HG03103 (cell line): Measurements from ENCODE around the gene PIGM.

ENCODE experiments used
- ATAC-seq: cut with Tn5 transposase; IDR thresholded peaks from one replicate; pipeline ENCODE4 v1.9.1; 2021; ENCODE audit warnings: low read depth; ENCODE audit not compliant: unreplicated experiment

Gene PIGM

GRCh38 chr1:160022330-160023310 is 9.2 kb downstream of the PIGM start:
- no peak for ATAC-seq

DNA sequence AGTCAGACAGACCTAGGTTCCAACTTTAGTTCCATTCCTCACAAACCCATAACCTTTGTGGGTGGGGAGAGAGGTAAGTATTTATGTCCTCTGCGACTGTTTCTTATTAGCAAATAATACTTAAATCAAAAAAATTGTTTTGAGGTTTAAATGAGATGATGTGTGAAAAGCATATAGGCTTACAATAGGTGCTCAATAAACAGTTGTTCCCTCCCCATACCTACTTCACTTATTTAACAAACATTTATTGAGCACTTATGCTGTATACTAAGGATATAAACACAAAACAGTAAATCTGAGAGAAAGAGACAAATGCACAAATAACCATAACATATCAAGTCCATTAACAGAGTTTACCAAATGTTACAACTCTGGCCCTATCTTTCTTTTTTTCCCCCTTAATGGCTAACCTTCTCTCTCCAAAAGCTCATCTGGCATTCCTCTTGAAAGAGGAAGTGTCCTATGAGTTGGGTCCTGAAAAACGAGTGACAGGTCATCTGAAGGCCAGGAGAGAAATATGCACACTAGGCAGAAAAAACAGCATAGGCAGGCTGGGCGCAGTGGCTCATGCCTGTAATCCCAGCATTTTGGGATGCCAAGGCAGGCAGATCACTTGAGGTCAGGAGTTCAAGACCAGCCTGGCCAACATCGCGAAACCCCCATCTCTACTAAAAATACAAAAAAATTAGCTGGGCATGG is 10.3 kb downstream of the PIGM start:
- ATAC-seq = no peak

DNA sequence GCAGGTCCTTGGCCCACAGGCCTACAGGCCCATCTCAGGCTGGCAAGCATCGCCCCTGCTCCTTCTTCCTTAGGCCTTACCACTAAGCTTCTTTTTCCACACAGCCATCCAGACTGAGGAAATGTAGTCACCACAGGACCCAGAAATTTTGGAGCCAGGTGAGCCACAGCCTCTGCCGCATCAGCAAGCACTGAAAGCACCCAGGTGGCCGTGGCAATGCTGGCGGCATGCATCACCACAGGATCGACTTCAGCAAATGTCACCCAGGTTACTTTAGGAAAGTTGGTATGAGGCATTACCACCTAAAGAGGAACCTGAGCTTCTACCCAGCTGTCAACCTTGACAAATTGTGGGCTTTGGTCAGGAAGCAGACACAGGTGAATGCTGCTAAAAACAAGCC is 11.6 kb downstream of the PIGM start:
- ATAC-seq = no peak

GRCh38 chr1:160018900-160019299 is 12.9 kb downstream of the PIGM start:
- ATAC-seq = no peak

DNA sequence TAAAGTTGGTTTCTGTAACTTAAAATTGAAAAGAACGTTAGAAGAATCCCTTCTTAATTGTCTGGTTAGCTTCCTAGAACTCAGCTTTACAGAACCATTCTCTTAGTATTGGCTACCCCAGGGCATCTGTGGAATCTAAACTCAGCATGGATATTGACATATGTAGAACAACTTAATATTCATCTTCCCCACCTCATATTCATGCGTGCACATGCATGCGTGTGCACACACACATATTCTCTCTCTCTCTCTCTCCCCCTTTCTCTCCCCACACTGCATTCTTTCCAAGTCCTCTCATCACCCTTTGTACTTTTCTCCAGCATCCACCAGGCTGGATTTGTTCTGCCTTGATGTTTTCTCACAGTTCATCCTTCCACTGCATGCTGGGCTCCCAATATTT is 13.4 kb downstream of the PIGM start:
- ATAC-seq = no peak

GRCh38 chr1:160017592-160017991 is 14.2 kb downstream of the PIGM start:
- ATAC-seq = no peak

DNA sequence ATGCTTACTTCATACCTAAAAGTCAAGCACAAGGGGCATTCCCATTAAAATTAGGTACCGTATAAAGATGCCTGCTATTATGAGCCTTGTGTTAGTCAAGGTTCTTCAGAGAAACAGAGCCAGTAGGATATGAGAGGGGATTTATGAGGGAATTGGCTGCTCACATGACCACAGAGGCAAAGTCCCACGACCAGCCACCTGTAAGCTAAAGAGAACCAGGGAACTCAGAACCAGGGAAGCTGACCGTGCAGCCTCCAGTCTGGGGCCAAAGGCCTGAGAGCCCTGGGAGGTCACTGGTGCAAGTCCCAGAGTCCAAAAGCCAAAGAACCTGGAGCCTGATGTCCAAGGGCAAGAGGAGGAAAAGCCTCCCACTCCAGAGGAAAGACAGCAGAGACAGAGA is 20.0 kb downstream of the PIGM start:
- ATAC-seq = no peak

DNA sequence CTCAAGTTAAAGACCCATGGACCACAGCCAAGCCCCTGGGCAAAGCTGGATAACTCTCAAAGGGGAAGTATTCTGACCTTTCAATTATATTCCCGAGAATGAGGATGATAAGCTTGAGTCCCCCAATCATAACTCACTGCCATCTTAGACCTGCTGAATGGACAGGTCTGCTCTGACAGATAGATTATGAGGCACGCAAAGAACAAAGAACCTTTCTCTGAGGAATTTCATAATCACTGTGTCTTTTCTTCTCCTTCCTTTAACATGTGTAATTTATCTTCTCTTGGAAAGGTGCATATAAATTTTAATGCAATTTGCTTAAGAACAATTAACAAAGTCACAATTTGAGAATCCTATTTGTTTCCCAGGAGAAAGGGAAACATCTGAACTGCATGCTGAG is 22.0 kb downstream of the PIGM start:
- ATAC-seq = no peak

GRCh38 chr1:160009081-160009480 is 22.7 kb downstream of the PIGM start:
- ATAC-seq = no peak

DNA sequence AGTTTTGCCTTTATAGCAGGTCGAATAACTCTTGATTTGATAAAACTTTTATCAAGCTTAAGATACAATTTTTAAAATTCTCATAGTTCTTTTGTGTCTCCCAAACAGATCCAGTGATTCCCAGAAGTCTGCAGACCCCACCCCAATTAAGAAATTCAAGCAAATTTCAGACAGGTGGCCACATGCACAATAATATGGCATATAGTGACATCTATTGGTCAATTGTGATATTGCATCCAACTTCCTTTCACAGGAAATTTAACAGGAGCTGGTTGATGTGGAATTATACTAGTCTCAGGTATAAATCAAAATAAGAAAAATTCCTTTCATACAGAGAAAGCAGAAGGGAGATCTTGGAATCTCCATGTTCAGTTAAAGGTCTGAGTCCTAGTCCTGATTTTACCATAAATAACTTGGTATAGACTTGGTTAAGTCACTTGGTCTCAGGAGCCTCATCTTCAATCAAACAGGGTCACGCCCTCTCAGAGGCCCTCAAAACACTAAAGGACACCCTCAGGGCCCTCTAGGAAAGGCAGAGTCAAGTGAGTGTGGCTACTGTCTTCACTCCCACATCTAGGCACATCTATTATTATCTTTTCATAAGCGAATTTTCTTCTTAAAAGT is 24.1 kb downstream of the PIGM start:
- no peak for ATAC-seq

GRCh38 chr1:160006312-160006940 is 25.4 kb downstream of the PIGM start:
- peak; percentile 67 for ATAC-seq

DNA sequence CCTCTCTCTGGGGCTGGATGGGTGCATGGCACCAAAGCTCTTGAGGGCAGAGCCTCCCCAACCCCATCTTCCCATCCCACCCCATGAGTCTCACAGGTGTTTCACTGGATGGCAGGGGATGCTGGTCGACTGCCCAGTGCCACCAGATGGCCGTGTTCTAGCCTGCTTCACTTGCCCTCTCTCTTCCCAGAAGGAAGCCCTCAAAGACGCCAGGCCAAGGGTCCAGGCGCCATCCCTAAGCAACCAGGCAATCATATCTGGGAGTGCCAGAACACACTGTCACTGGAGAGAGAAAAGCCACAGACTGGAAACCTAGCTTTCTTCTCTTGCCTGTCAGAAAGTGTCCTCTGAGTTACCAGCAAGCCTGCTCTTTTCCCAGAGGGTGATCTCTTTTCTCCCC is 26.7 kb downstream of the PIGM start:
- no peak for ATAC-seq

DNA sequence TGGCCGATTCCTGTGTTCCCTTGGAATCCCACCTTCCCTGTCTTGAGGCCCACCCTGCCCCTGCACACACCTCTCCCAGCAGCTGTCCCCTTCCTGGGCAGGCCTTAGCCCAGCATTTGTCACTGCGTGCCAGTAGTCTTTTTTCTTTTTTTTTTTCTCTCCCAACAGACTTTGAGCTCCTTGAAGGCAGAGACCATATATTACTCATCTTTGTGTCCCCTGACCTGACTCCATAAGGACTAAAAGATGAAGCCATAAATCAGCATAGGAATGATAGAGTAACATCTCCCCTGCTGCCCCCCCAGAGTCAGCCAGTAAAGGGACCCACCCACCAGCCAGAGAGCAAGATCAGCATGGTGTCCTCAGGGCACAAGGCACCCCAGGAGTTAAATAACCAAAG is 27.4 kb downstream of the PIGM start:
- ATAC-seq = no peak

DNA sequence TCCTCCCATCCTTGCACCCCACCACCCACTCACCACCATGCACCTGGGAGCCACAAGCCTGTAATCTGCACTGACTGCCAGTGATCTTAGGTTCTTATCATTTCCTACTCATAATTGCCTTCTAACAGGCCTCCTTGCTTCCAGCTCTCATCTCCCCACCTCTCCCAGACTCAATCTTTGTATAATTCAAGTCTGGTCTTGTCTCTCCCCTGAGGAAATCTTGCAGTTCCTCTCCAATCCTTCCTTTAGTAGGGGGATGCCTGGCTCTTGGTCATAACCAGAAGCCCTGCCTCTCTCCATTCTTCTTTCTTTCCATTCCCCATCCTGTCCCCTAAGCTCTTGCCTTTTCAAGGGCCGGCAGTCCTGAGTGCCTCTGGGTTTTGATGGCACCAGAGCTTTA is 27.8 kb downstream of the PIGM start:
- ATAC-seq = no peak

- ATAC-seq = no peak
Observed at GRCh38 chr1:160001440-160001839, 30.4 kb downstream of the PIGM start.

- ATAC-seq = no peak
Observed at GRCh38 chr1:159999204-159999603, 32.6 kb downstream of the PIGM start.

DNA sequence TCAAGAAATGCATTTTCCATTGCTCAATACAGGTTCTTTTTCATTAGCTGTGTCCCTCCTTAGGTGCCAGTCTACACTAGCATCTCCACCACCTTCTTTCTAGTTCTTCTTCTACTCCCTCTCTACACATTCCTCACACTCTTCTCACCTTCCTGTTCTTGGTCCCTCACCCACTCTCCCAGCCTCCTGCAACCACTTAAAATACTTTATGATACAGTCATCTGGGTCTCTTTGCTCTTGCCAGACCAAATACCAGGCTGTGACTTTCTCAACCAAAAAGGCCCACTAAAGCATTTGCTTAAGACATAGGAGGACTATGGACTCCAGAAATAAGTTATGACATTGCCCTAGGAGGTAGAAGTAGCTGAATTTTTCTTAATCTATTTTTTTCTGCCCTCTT is 35.1 kb downstream of the PIGM start:
- no peak for ATAC-seq

DNA sequence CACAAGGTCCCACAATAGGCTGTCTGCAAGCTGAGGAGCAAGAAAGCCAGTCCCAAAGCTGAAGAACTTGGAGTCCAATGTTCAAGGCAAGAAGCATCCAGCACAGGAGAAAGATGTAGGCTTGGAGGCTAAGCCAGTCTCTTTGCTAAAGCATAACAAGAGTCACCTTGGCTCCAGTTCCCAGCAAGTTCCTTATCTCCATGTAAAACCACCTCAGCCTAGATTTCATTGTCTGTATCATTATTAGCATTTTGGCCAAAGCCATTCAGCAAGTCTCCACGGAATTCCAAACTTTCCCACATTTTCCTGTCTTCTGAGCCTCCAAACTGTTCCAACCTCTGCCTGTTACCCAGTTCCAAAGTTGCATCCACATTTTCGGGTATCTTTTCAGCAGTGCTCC is 36.9 kb downstream of the PIGM start:
- ATAC-seq = no peak

DNA sequence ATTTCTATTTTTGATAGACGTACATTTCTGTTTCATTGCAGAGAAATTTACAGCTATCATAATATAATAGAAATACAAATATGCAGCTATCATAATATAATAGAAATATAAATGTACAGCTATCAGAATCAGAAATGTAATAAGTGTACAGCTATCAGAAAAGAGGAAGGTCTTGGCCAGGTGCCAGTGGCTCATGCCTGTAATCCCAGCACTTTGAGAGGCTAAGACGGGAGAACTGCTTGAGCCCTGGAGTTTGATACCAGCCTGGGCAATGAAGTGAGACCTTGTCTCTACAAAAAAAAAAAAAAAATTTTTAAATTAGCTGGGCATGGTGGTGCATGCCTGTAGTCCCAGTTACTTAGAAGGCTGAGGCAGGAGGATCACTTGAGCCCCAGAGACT is 37.9 kb downstream of the PIGM start:
- ATAC-seq = no peak

GRCh38 chr1:159992161-159992560 is 39.6 kb downstream of the PIGM start:
- ATAC-seq = no peak

DNA sequence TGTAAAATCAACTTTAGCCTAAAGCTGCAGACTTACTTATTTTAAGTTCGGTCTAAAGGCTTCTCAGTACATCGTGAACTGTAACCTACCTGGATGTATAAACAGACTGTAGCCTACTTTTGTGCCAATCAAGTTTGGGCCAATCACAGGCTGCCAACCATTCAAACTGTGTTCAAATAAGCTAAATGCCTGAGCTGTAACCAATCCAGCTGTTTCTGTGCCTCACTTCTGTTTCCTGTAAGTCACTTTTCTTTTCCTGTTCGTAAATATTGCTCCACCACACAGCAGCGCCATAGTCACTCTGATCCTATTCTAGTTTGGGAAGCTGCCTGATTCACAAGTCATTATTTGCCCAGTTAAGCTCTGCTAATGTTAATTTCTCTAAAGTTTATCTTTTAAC is 40.3 kb downstream of the PIGM start:
- no peak for ATAC-seq
